Measurements from ENCODE around the gene TNFRSF21.
"Not testable (repeated sequence)": the region's sequence is repeated elsewhere in the genome, so short reads cannot be mapped to it uniquely, and the experiment has no call there.

Gene TNFRSF21

GRCh38 chr6:47286301-47286700 is 23.4 kb downstream of the TNFRSF21 start:
- no peak for DNase-seq (ENCODE audit: low read depth)
- no peaks in the 10 kb centered on the region for H3K27me3 ChIP-seq (replicated peaks; ENCODE audit: control insufficient read depth, insufficient read depth, low read length)
- peaks cover 4% of the 10 kb centered on the region for H3K9me3 ChIP-seq (ENCODE audit: control insufficient read depth, low read length)
- peaks cover 45% of the 10 kb centered on the region for H3K36me3 ChIP-seq (ENCODE audit: control insufficient read depth, insufficient read depth, low read length, severe bottlenecking)
- H3K9ac ChIP-seq (ENCODE audit: low read length): no peak overlapping the region
- no peak overlapping the region for H3K4me3 ChIP-seq (ENCODE audit: low read length)
- H3K4me1 ChIP-seq (ENCODE audit: control insufficient read depth, insufficient read depth, low read length): no peaks in the 10 kb centered on the region

GRCh38 chr6:47283993-47284392 is 25.7 kb downstream of the TNFRSF21 start:
- peaks cover 4% of the 10 kb centered on the region for H3K4me1 ChIP-seq (ENCODE audit: control insufficient read depth, insufficient read depth, low read length)
- H3K36me3 ChIP-seq (ENCODE audit: control insufficient read depth, insufficient read depth, low read length, severe bottlenecking): peaks cover 51% of the 10 kb centered on the region
- no peak overlapping the region for H3K4me3 ChIP-seq (ENCODE audit: low read length)
- no peaks in the 10 kb centered on the region for H3K27me3 ChIP-seq (replicated peaks; ENCODE audit: control insufficient read depth, insufficient read depth, low read length)
- H3K9me3 ChIP-seq (ENCODE audit: control insufficient read depth, low read length): no peaks in the 10 kb centered on the region
- no peak for DNase-seq (ENCODE audit: low read depth)
- H3K9ac ChIP-seq (ENCODE audit: low read length): no peak overlapping the region

- H3K27me3 ChIP-seq (replicated peaks; ENCODE audit: control insufficient read depth, insufficient read depth, low read length): no peaks in the 10 kb centered on the region
- no peak overlapping the region for H3K4me3 ChIP-seq (ENCODE audit: low read length)
- peaks cover 22% of the 10 kb centered on the region for H3K4me1 ChIP-seq (ENCODE audit: control insufficient read depth, insufficient read depth, low read length)
- peaks cover 35% of the 10 kb centered on the region for H3K36me3 ChIP-seq (ENCODE audit: control insufficient read depth, insufficient read depth, low read length, severe bottlenecking)
- H3K9ac ChIP-seq (ENCODE audit: low read length): no peak overlapping the region
- DNase-seq (ENCODE audit: low read depth): peak; percentile 76
- no peaks in the 10 kb centered on the region for H3K9me3 ChIP-seq (ENCODE audit: control insufficient read depth, low read length)
Measured at GRCh38 chr6:47278545-47278944, 31.2 kb downstream of the TNFRSF21 start.

- Histone ChIP-seq H3K27me3 (replicated peaks; ENCODE audit: control insufficient read depth, insufficient read depth, low read length) (no peaks in the 10 kb centered on the region), H3K9me3 (ENCODE audit: control insufficient read depth, low read length) (no peaks in the 10 kb centered on the region), H3K36me3 (ENCODE audit: control insufficient read depth, insufficient read depth, low read length, severe bottlenecking) (peaks cover 27% of the 10 kb centered on the region), H3K4me1 (ENCODE audit: control insufficient read depth, insufficient read depth, low read length) (peaks cover 22% of the 10 kb centered on the region), H3K4me3 (ENCODE audit: low read length) (no peak overlapping the region), H3K9ac (ENCODE audit: low read length) (no peak overlapping the region)
- DNase-seq (ENCODE audit: low read depth): no peak
Measured at GRCh38 chr6:47277702-47278101, 32.0 kb downstream of the TNFRSF21 start.

- H3K4me1 ChIP-seq (ENCODE audit: control insufficient read depth, insufficient read depth, low read length): peaks cover 22% of the 10 kb centered on the region
- no peak for DNase-seq (ENCODE audit: low read depth)
- no peaks in the 10 kb centered on the region for H3K27me3 ChIP-seq (replicated peaks; ENCODE audit: control insufficient read depth, insufficient read depth, low read length)
- H3K9me3 ChIP-seq (ENCODE audit: control insufficient read depth, low read length): no peaks in the 10 kb centered on the region
- peaks cover 25% of the 10 kb centered on the region for H3K36me3 ChIP-seq (ENCODE audit: control insufficient read depth, insufficient read depth, low read length, severe bottlenecking)
- no peak overlapping the region for H3K9ac ChIP-seq (ENCODE audit: low read length)
- no peak overlapping the region for H3K4me3 ChIP-seq (ENCODE audit: low read length)
Measured at GRCh38 chr6:47276377-47276776, 33.3 kb downstream of the TNFRSF21 start.

- Histone ChIP-seq H3K9me3 (ENCODE audit: control insufficient read depth, low read length) (no peaks in the 10 kb centered on the region), H3K27me3 (replicated peaks; ENCODE audit: control insufficient read depth, insufficient read depth, low read length) (no peaks in the 10 kb centered on the region), H3K36me3 (ENCODE audit: control insufficient read depth, insufficient read depth, low read length, severe bottlenecking) (peaks cover 25% of the 10 kb centered on the region), H3K4me1 (ENCODE audit: control insufficient read depth, insufficient read depth, low read length) (peaks cover 22% of the 10 kb centered on the region), H3K9ac (ENCODE audit: low read length) (no peak overlapping the region), H3K4me3 (ENCODE audit: low read length) (no peak overlapping the region)
- DNase-seq (ENCODE audit: low read depth): no peak
Measured at GRCh38 chr6:47275640-47276039, 34.1 kb downstream of the TNFRSF21 start.

- not testable (repeated sequence) for DNase-seq (ENCODE audit: low read depth); H3K4me3 ChIP-seq (ENCODE audit: low read length); H3K9ac ChIP-seq (ENCODE audit: low read length); H3K9me3 ChIP-seq (ENCODE audit: control insufficient read depth, low read length); H3K27me3 ChIP-seq (replicated peaks; ENCODE audit: control insufficient read depth, insufficient read depth, low read length)
- Histone ChIP-seq H3K36me3 (ENCODE audit: control insufficient read depth, insufficient read depth, low read length, severe bottlenecking) (peaks cover 24% of the 10 kb centered on the region), H3K4me1 (ENCODE audit: control insufficient read depth, insufficient read depth, low read length) (peaks cover 22% of the 10 kb centered on the region)
Measured at GRCh38 chr6:47275132-47275531, 34.6 kb downstream of the TNFRSF21 start.

- H3K4me1 ChIP-seq (ENCODE audit: control insufficient read depth, insufficient read depth, low read length): peaks cover 28% of the 10 kb centered on the region
- H3K36me3 ChIP-seq (ENCODE audit: control insufficient read depth, insufficient read depth, low read length, severe bottlenecking): peaks cover 22% of the 10 kb centered on the region
Measured at GRCh38 chr6:47268572-47269187, 41.0 kb downstream of the TNFRSF21 start.

GRCh38 chr6:47267301-47267700 is 42.4 kb downstream of the TNFRSF21 start:
- Histone ChIP-seq H3K4me3 (ENCODE audit: low read length) (no peak overlapping the region), H3K9me3 (ENCODE audit: control insufficient read depth, low read length) (no peaks in the 10 kb centered on the region), H3K9ac (ENCODE audit: low read length) (no peak overlapping the region), H3K36me3 (ENCODE audit: control insufficient read depth, insufficient read depth, low read length, severe bottlenecking) (peaks cover 35% of the 10 kb centered on the region), H3K4me1 (ENCODE audit: control insufficient read depth, insufficient read depth, low read length) (peaks cover 28% of the 10 kb centered on the region), H3K27me3 (replicated peaks; ENCODE audit: control insufficient read depth, insufficient read depth, low read length) (no peaks in the 10 kb centered on the region)
- no peak for DNase-seq (ENCODE audit: low read depth)

More at GRCh38 chr6:47268572-47269187, 41.0 kb downstream of the TNFRSF21 start:
- H3K27me3 ChIP-seq (replicated peaks; ENCODE audit: control insufficient read depth, insufficient read depth, low read length): no peaks in the 10 kb centered on the region
- no peaks in the 10 kb centered on the region for H3K9me3 ChIP-seq (ENCODE audit: control insufficient read depth, low read length)
- no peak overlapping the region for H3K9ac ChIP-seq (ENCODE audit: low read length)
- DNase-seq (ENCODE audit: low read depth): no peak
- no peak overlapping the region for H3K4me3 ChIP-seq (ENCODE audit: low read length)

- no peaks in the 10 kb centered on the region for H3K27me3 ChIP-seq (replicated peaks; ENCODE audit: control insufficient read depth, insufficient read depth, low read length)
- H3K36me3 ChIP-seq (ENCODE audit: control insufficient read depth, insufficient read depth, low read length, severe bottlenecking): peaks cover 35% of the 10 kb centered on the region
- no peak for DNase-seq (ENCODE audit: low read depth)
- H3K9me3 ChIP-seq (ENCODE audit: control insufficient read depth, low read length): no peaks in the 10 kb centered on the region
- no peak overlapping the region for H3K9ac ChIP-seq (ENCODE audit: low read length)
- peaks cover 28% of the 10 kb centered on the region for H3K4me1 ChIP-seq (ENCODE audit: control insufficient read depth, insufficient read depth, low read length)
- no peak overlapping the region for H3K4me3 ChIP-seq (ENCODE audit: low read length)
Measured at GRCh38 chr6:47265971-47266370, 43.7 kb downstream of the TNFRSF21 start.

GRCh38 chr6:47264775-47265184 is 44.9 kb downstream of the TNFRSF21 start:
- no peaks in the 10 kb centered on the region for H3K9me3 ChIP-seq (ENCODE audit: control insufficient read depth, low read length)
- H3K27me3 ChIP-seq (replicated peaks; ENCODE audit: control insufficient read depth, insufficient read depth, low read length): no peaks in the 10 kb centered on the region
- no peak for DNase-seq (ENCODE audit: low read depth)
- peaks cover 32% of the 10 kb centered on the region for H3K36me3 ChIP-seq (ENCODE audit: control insufficient read depth, insufficient read depth, low read length, severe bottlenecking)
- no peak overlapping the region for H3K4me3 ChIP-seq (ENCODE audit: low read length)
- H3K4me1 ChIP-seq (ENCODE audit: control insufficient read depth, insufficient read depth, low read length): peaks cover 28% of the 10 kb centered on the region
- peak overlapping the region; percentile 46 for H3K9ac ChIP-seq (ENCODE audit: low read length)

GRCh38 chr6:47263268-47263667 is 46.4 kb downstream of the TNFRSF21 start:
- Histone ChIP-seq H3K9ac (ENCODE audit: low read length) (no peak overlapping the region), H3K4me1 (ENCODE audit: control insufficient read depth, insufficient read depth, low read length) (peaks cover 15% of the 10 kb centered on the region), H3K4me3 (ENCODE audit: low read length) (no peak overlapping the region), H3K36me3 (ENCODE audit: control insufficient read depth, insufficient read depth, low read length, severe bottlenecking) (peaks cover 29% of the 10 kb centered on the region), H3K9me3 (ENCODE audit: control insufficient read depth, low read length) (no peaks in the 10 kb centered on the region), H3K27me3 (replicated peaks; ENCODE audit: control insufficient read depth, insufficient read depth, low read length) (no peaks in the 10 kb centered on the region)
- DNase-seq (ENCODE audit: low read depth): no peak
